ENCODE data around the gene PROCA1. TPM values are rescaled to one million over a fixed set of nuclear protein-coding genes. Genes with fewer than 3 reads are reported as not detected.
A peak's percentile ranks its signal among the peaks of the same experiment; 100 is the strongest.

Gene PROCA1
- total and polyA plus RNA-seq, 9 of the 15 experiments (the other 6 are each of a cell fraction or from before 2014, with no cell fraction given): 0.78 to 16.2 (median 5.6) TPM

DNA sequence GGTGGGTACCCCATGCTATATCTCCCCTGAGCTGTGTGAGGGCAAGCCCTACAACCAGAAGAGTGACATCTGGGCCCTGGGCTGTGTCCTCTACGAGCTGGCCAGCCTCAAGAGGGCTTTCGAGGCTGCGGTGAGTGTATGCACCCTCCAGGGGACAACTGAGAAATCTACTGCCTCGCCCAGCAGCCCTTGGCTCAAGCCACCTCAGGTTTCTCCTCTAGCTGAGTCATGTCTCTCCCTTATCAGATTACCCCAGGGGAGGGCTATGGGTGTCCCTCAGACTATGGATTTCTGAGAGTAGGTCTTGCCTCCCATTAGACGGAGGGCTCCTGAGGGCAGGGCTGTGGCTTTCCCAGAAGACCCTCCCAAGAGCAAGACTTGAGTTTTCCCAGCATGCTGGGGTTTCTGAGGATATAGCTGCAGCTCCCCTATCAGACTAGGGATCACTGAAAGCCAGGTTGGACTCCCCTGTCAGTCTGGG, 23.6 kb upstream of the PROCA1 start (continued):
- TF ChIP-seq FOXP4 (CRISPR knock-in tag; IDR thresholded peaks at IDR 0.05; ENCODE audit: borderline replicate concordance): no peak
- TF ChIP-seq MAFF (IDR thresholded peaks at IDR 0.05; ENCODE audit: low read length): peak; percentile 94
- no peak for TF ChIP-seq SREBF1 (IDR thresholded peaks at IDR 0.05; ENCODE audit: borderline replicate concordance, low read depth, low read length)
- TF ChIP-seq PYGO2 (tag; IDR thresholded peaks at IDR 0.05): no peak
- TF ChIP-seq, protein P1, sequence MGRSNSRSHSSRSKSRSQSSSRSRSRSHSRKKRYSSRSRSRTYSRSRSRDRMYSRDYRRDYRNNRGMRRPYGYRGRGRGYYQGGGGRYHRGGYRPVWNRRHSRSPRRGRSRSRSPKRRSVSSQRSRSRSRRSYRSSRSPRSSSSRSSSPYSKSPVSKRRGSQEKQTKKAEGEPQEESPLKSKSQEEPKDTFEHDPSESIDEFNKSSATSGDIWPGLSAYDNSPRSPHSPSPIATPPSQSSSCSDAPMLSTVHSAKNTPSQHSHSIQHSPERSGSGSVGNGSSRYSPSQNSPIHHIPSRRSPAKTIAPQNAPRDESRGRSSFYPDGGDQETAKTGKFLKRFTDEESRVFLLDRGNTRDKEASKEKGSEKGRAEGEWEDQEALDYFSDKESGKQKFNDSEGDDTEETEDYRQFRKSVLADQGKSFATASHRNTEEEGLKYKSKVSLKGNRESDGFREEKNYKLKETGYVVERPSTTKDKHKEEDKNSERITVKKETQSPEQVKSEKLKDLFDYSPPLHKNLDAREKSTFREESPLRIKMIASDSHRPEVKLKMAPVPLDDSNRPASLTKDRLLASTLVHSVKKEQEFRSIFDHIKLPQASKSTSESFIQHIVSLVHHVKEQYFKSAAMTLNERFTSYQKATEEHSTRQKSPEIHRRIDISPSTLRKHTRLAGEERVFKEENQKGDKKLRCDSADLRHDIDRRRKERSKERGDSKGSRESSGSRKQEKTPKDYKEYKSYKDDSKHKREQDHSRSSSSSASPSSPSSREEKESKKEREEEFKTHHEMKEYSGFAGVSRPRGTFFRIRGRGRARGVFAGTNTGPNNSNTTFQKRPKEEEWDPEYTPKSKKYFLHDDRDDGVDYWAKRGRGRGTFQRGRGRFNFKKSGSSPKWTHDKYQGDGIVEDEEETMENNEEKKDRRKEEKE (IDR thresholded peaks at IDR 0.05; ENCODE audit: borderline replicate concordance in 1 of 2, control insufficient read depth in 1 of 2, low read depth in 2 of 2, low read length in 1 of 2): no peak
- no peak for TF ChIP-seq NFYB (IDR thresholded peaks at IDR 0.05; ENCODE audit: extremely low read depth, insufficient read length)
- TF ChIP-seq SP2 (IDR thresholded peaks at IDR 0.05; ENCODE audit: extremely low read depth, low read depth, low read length, poor library complexity, severe bottlenecking): no peak
- TF ChIP-seq SMAD4 (CRISPR knock-in tag; conservative IDR thresholded peaks at IDR 0.05): peak; percentile 79
- TF ChIP-seq, protein P2, sequence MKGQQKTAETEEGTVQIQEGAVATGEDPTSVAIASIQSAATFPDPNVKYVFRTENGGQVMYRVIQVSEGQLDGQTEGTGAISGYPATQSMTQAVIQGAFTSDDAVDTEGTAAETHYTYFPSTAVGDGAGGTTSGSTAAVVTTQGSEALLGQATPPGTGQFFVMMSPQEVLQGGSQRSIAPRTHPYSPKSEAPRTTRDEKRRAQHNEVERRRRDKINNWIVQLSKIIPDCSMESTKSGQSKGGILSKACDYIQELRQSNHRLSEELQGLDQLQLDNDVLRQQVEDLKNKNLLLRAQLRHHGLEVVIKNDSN (CRISPR knock-in tag; IDR thresholded peaks at IDR 0.05): no peak
- TF ChIP-seq PHTF2 (CRISPR knock-in tag; IDR thresholded peaks at IDR 0.05): no peak
- no peak for TF ChIP-seq TCF7L2 (IDR thresholded peaks at IDR 0.05; ENCODE audit: low read depth, low read length)
- no peak for TF ChIP-seq ATF2 (CRISPR knock-in tag; IDR thresholded peaks at IDR 0.05)
- no peak for TF ChIP-seq HBP1 (CRISPR knock-in tag; IDR thresholded peaks at IDR 0.05)
- TF ChIP-seq LCOR (CRISPR knock-in tag; IDR thresholded peaks at IDR 0.05): no peak
- no peak for TF ChIP-seq ZNF699 (CRISPR knock-in tag; IDR thresholded peaks at IDR 0.05; ENCODE audit: insufficient replicate concordance)
- 0 out of 2 replicates have a peak, but pooled peaks have one; percentile 69 for TF ChIP-seq PREB (CRISPR knock-in tag; IDR thresholded peaks at IDR 0.05)
- no peak for TF ChIP-seq ZNF165 (CRISPR knock-in tag; IDR thresholded peaks at IDR 0.05; ENCODE audit: borderline replicate concordance)
- no peak for TF ChIP-seq ZNF354B (CRISPR knock-in tag; IDR thresholded peaks at IDR 0.05)
